BJ (cell line): ENCODE results near the gene BSPRY. TPM values are rescaled to one million over a fixed set of nuclear protein-coding genes. Genes with fewer than 3 reads are reported as not detected.

Experiments used
- CTCF ChIA-PET: fragments of 350-600 bp; formaldehyde crosslinking; extraction: SDS; loops from one replicate; lab custom pipeline; 2021; ENCODE audit warnings: antibody characterized with exemption, inconsistent platforms; lab: Yijun Ruan, JAX
- POLR2A ChIA-PET: fragments of 300-600 bp; sonication (Branson Sonifier 250); formaldehyde crosslinking; extraction: SDS; loops from one replicate; lab custom pipeline; 2021; ENCODE audit warnings: antibody characterized with exemption; lab: Charles Lee
- DNase-seq: peaks from one replicate; pipeline ENCODE4 v3.0.0-alpha.2; 2011; ENCODE audit warnings: low read depth
- H3K27me3 ChIP-seq: 2 replicates; pipeline ENCODE4 v1.6.0; 2011; ENCODE audit warnings: low read length; ENCODE audit not compliant: control insufficient read depth, insufficient read depth
- H3K36me3 ChIP-seq: 2 replicates; pipeline ENCODE4 v1.5.1; 2011; ENCODE audit warnings: low read length; ENCODE audit not compliant: control insufficient read depth, insufficient read depth
- H3K4me3 ChIP-seq: 2 replicates; pipeline ENCODE4 v1.5.1; 2011; ENCODE audit warnings: low read depth, mild to moderate bottlenecking, control low read depth, low read length
- polyA plus RNA-seq: library from polyadenylated mRNA; depleted of rRNA; stranded (reverse); fragments of >200 nt; gene quantifications from 2 replicates; pipeline ENCODE4 v1.2.3, GENCODE V29; 2011
- TF ChIP-seq, protein P1 (sequence below): IDR thresholded peaks from 2 replicates; pipeline ENCODE4 v1.5.1; 2011; ENCODE audit warnings: low read depth, mild to moderate bottlenecking, control low read depth, inconsistent platforms, low read length, moderate library complexity; ENCODE audit not compliant: insufficient read depth

The BSPRY gene
- polyA plus RNA-seq, 1 experiment, result not detected

DNA sequence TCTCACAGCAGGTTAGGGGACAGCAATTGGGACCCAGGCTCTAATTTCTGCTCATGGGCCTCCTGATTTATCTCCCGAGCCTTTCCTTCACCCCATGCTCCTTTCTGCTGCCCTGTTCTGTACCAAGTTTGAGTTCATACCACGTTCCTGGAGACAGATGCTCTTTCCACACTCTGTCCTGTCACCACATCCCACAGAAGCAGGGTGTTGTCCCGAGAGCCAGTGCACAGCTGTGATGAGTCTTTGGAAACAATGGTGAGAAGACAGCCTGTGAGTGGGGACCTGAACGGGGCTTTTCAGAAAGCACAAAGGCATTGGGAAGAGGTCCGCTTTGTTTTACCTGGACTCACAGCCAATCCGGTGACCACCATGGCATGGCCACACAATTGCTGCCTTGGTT lies 26.7 kb upstream of the BSPRY start:
- no peak overlapping the region for H3K4me3 ChIP-seq
- no peak for DNase-seq
- TF ChIP-seq, protein P1, sequence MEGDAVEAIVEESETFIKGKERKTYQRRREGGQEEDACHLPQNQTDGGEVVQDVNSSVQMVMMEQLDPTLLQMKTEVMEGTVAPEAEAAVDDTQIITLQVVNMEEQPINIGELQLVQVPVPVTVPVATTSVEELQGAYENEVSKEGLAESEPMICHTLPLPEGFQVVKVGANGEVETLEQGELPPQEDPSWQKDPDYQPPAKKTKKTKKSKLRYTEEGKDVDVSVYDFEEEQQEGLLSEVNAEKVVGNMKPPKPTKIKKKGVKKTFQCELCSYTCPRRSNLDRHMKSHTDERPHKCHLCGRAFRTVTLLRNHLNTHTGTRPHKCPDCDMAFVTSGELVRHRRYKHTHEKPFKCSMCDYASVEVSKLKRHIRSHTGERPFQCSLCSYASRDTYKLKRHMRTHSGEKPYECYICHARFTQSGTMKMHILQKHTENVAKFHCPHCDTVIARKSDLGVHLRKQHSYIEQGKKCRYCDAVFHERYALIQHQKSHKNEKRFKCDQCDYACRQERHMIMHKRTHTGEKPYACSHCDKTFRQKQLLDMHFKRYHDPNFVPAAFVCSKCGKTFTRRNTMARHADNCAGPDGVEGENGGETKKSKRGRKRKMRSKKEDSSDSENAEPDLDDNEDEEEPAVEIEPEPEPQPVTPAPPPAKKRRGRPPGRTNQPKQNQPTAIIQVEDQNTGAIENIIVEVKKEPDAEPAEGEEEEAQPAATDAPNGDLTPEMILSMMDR, result no peak

DNA sequence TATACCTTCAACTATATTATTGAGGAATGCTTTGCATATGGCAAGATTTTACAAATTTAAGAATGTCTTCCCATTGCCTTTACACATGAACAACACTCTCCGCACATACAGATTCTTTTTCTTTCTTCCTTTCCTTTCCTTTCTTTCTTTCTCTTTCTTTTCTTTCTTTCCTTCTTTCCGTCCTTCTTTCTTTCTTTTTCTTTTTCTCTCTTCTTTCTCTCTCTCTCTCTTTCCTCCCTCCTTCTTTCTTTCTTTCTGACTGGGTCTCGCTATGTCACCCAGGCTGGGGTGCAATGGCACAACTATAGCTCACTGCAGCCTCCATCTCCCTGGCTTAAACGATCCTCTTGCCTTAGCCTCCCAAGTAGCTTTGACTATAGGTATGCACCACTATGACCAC lies 23.1 kb upstream of the BSPRY start:
- no peaks in the 10 kb centered on the region for H3K27me3 ChIP-seq
- TF ChIP-seq, protein P1, result no peak
- H3K36me3 ChIP-seq, result no peaks in the 10 kb centered on the region
- no peak for DNase-seq
- POLR2A ChIA-PET, result no interaction called here
- H3K4me3 ChIP-seq, result no peak overlapping the region
- CTCF ChIA-PET, result interaction anchor here (1.0 to 1.2 kb wide), 3 partner anchors 8 to 14 kb away, joined by 3 to 6 read pairs (median 4); partner anchors contain the start of gene WDR31

More for the DNA sequence above, 26.7 kb upstream of the BSPRY start:
- ChIA-PET CTCF (interaction anchor here (0.7 to 0.9 kb wide), 2 partner anchors 12 to 17 kb away, joined by 3 read pairs; partner anchors contain the start of gene WDR31), POLR2A (no interaction called here)
- no peaks in the 10 kb centered on the region for H3K36me3 ChIP-seq
- H3K27me3 ChIP-seq, result no peaks in the 10 kb centered on the region

DNA sequence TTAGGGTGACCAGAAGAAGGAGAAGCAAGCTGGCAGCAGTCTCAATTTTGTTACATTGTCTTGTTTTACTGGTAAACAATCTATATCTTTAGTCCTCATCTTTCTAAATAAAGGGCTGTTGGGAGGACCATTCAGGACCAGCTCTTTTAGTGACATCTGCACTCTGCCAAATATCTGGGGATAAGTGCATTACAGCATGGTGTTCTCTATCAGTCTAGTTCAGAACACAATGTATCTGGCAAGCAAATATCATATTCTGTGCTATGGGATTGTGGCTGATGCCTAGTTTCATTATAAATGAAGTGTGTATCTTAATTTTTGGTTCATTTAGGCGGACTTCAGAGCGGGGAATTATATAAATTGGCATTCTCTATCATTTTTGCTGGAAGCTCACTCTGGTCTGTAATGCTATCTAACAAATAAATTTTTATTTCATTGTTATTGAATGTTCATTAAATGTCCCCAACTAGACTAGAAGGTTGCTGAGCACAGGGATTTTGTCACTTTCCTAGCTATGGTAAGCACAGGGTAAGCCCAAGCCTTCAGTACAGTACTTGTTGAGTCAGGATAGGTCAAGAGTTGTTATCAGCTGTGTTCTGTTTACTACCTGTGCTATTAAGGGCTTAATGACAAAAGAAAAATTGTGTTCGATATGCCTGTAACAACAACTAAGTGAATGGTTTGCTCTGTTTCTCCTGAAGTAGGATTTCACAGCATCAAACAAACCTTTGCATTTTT lies 21.1 kb upstream of the BSPRY start:
- DNase-seq, result no peak
- TF ChIP-seq, protein P1, result no peak

DNA sequence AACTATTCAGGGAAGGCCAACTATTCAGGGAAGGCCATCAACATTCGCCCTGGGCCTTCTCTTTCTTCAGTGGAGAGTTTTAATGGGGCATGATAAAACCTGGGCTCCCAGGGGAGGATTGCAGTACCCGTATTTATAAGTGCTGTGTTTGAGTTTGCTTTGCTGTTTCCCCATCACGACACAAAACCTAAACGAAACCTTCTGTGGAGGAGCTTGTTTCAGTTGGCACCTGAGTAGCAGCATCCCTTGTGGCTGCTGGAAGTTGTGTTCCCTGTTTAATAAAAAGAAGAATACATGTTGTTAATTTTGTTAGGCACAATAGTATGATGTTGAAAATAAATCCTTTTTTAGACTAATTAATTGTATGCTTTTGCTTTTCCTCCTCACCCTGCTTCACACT lies 17.6 kb upstream of the BSPRY start:
- ChIA-PET POLR2A (no interaction called here), CTCF (no interaction called here)
- no peaks in the 10 kb centered on the region for H3K27me3 ChIP-seq
- no peak overlapping the region for H3K4me3 ChIP-seq
- TF ChIP-seq, protein P1, result no peak
- DNase-seq, result no peak
- no peaks in the 10 kb centered on the region for H3K36me3 ChIP-seq

More for the DNA sequence above, 21.1 kb upstream of the BSPRY start:
- ChIA-PET CTCF (interaction anchor here (0.8 to 1.2 kb wide), 3 partner anchors 10 to 18 kb away, joined by 3 to 4 read pairs (median 3); no protein-coding TSS in a partner anchor), POLR2A (no interaction called here)
- Histone ChIP-seq H3K36me3 (no peaks in the 10 kb centered on the region), H3K27me3 (no peaks in the 10 kb centered on the region), H3K4me3 (no peak overlapping the region)

DNA sequence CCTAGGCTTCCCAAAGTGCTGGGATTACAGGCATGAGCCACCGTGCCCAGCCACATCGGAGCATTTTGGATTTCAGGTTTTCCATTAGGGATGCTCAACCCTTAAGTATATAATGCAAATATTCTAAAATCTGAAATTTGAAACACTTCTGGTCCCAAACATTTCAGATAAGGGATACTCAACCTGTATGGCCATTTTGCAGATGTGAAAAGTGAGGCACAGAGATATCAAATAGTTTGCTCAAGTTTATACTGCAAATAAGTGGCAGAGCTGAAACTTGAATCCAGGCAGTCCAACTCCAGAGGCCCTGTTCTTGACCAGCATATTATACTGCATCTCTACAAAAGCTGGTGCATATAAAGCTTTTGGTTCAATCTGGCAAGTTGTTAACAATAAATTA lies 11.6 kb upstream of the BSPRY start:
- TF ChIP-seq, protein P1, result no peak
- Histone ChIP-seq H3K4me3 (no peak overlapping the region), H3K27me3 (no peaks in the 10 kb centered on the region), H3K36me3 (no peaks in the 10 kb centered on the region)
- ChIA-PET CTCF (interaction anchor here (0.9 to 1.6 kb wide), 3 partner anchors 12 to 282 kb away, joined by 3 to 4 read pairs (median 3); partner anchors contain the start of genes CDC26 and PRPF4), POLR2A (no interaction called here)
- DNase-seq, result no peak
